GM21515 (cell line): ENCODE data around the gene BTBD3.

ENCODE experiments used
- ATAC-seq: cut with Tn5 transposase; IDR thresholded peaks from one replicate; pipeline ENCODE4 v1.9.1; 2021; ENCODE audit not compliant: unreplicated experiment

BTBD3 gene

DNA sequence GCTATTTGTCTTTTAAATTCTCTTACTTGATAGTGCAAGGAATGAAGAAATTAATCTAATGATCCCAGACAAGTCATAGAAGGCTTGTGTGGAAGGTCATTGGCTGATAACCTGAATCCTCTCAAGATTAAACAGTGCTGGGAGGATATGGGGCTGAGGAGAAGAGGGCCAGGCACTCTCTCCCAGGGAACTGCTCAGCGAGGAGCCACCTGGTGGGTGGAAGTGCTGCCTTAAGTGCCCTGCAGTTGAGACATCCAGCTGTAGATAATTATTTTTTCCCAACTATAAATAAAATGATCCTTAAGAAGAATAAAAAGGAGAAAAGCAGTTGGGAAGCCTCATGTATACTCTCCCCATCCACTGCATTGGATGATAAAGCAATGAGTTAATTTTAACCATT lies 47.9 kb downstream of the BTBD3 start:
- ATAC-seq, result no peak

DNA sequence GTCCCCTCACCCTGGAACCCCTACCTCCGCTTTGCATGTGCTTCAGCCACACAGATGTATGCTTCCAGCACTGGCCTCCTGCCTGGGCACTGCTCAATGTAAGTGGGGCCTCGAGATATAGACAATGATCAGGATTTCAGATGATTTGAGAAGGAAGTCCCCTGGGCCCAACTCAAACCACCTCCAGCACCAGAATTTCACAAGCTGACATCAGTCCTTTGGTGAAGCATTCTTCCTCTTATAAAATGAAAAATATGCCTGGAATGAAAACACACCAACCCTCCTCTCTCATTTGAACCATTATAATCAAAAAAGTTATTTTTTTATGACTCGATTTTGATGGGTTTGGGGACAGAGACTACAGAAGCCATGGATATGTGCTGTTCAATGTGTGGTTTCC lies 48.5 kb downstream of the BTBD3 start:
- ATAC-seq, result no peak

DNA sequence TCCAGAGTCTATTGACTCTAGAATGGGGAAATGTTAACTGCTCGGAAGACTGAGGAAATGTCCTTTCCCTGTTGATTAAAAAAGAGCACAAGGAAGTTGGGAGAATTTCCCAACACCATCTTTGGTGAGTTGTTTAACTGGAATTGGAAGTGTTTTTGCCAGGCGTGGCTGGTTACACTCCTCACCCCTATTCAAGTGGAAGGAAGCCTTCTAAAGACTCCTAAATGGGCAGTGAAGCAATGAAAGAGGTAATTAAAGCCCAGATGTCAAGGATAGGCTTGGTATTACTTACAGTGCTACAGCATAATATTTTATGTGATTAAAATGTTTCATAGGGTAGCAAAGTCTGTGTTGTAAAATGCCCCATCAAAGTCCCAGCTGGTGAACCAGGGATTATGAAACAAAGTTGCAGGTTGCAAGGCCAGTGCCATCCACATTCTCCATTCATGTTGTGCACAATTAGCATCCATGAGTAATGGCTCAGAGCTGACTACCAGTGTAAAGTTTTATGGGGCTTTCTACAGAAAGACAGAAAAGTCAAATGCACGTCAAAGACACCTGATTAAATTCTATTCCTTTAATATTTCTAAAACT lies 52.6 kb downstream of the BTBD3 start:
- ATAC-seq, result no peak

DNA sequence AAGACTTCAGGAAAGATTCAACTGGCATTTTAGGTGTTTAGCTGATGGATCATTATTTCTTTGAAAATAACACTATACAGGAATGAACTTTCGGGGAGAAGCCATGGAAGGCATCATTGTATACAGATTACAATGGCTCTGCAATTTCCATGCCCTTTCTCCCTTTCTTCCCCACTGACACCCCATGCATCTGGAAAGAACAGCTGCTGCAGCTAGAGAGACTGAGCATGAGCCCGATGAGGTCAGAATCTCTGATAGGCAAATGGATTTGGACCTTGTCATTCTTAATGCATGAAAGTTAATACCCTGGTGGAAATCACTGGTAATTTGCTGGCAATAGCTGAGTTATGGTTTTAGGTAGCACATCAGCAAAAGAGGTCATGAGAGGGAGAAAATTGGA lies 54.8 kb downstream of the BTBD3 start:
- ATAC-seq, result no peak
